HG03159 (cell line): ENCODE data around the gene ETS1.
A peak's percentile ranks its signal among the peaks of the same experiment; 100 is the strongest.

Experiments
- ATAC-seq: cut with Tn5 transposase; IDR thresholded peaks from one replicate; pipeline ENCODE4 v1.9.1; 2021; ENCODE audit warnings: mild to moderate bottlenecking, moderate library complexity; ENCODE audit not compliant: unreplicated experiment

The ETS1 gene, protein sequence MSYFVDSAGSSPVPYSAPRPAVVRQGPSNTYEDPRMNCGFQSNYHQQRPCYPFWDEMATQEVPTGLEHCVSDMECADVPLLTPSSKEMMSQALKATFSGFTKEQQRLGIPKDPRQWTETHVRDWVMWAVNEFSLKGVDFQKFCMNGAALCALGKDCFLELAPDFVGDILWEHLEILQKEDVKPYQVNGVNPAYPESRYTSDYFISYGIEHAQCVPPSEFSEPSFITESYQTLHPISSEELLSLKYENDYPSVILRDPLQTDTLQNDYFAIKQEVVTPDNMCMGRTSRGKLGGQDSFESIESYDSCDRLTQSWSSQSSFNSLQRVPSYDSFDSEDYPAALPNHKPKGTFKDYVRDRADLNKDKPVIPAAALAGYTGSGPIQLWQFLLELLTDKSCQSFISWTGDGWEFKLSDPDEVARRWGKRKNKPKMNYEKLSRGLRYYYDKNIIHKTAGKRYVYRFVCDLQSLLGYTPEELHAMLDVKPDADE

DNA sequence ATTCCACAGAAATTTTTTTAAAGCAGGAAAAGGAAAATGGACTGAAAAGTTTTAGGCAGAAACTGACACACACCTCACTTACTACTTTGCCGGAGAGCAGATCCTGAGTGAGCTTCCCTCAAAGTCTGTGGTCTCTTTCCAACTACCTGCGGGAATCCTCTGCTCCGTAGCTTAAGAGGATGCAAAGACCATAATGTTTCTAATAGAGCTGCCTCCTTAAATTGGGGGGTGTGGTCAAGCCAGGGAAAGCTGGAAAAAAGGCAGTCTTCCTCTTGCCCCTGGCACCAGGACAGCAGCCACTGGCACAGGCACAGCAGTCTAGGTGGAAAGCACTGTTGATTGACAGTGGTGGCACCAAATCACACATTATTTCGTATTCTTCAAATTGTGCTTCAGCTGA is at the start of gene ETS1:
TSS of gene ETS1 (minus strand) at position 144 of the 400 bp plus-strand sequence. CDS start 14,428 bp downstream, outside the sequence.
- no peak for ATAC-seq

DNA sequence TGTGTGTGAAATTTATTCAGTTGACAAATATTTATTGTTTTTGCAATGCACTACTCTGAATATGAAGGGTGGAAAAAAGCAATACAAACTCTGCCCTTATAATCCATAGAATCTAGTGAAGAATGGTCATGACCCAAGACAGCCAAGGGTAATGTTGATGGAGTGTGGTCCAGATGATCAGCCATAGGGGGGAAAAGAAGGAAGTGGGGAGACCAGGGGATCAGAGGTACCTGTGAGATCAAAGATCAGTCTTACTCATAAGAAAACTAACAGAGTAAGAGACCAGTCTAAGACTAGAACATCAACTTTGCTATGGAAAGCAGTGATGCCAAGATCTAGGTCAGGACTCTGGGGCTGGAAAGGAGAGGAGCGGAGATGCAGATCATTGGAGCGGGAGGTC is 47.0 kb upstream of the ETS1 start:
- ATAC-seq = no peak

DNA sequence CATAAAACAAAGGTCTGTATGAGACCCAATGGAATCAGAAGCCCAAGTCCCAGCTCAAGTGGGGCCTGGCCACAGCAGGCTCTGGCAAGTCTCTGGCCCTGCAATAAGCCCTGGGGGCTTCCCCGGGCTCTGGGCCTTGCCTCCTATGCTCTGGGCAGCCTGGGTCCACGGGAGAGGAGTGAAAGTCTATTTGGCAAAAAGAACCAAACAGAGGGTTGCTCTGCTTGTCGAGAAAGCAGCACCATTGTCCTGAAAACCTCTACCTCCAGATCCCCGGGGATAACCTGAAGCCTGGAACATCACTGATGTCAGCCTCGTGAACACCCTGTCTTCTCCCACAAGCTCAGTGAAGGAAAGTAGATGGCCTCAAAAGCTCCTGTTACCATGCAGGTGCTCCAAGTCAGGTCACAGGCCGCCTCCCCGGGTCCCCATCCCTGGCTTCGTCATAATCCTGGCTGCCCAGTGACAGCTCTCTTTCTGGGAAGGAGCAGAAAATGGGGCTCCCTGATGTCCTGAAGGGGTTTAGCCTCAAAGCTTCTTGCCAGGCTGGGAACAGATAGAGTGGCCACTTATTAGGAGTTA is 46.1 kb upstream of the ETS1 start:
- no peak for ATAC-seq

DNA sequence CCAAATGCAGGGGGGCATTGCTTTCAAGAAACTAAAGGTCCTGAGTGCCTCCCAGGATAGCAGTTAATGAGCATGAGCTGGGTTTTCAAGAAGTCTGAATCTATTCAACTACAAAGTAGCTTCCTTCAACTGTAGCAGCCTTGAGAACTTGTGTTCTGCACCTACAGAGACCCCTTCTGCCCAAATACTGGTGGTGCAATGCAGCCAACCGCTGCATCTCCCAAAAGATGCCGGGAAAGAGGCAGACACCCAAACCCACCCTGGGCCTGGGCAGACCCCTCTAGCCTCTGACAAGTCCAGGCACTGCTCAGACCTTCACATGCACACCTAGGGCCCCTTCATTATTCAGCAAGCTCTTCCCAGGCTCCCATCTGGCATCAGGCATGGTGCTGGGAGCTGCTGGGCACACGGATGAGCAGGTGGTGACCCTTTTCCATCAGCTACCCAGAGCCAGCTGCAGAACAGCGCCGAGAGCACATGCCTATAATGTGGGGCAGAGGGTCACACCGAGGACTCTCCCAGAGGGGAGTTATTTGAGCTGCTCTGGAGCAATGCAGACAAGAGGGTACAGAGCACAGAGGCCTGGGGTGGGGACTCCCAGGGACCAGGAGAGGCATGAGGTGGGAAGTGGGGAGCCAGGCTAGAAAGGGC is 44.9 kb upstream of the ETS1 start:
- no peak for ATAC-seq

DNA sequence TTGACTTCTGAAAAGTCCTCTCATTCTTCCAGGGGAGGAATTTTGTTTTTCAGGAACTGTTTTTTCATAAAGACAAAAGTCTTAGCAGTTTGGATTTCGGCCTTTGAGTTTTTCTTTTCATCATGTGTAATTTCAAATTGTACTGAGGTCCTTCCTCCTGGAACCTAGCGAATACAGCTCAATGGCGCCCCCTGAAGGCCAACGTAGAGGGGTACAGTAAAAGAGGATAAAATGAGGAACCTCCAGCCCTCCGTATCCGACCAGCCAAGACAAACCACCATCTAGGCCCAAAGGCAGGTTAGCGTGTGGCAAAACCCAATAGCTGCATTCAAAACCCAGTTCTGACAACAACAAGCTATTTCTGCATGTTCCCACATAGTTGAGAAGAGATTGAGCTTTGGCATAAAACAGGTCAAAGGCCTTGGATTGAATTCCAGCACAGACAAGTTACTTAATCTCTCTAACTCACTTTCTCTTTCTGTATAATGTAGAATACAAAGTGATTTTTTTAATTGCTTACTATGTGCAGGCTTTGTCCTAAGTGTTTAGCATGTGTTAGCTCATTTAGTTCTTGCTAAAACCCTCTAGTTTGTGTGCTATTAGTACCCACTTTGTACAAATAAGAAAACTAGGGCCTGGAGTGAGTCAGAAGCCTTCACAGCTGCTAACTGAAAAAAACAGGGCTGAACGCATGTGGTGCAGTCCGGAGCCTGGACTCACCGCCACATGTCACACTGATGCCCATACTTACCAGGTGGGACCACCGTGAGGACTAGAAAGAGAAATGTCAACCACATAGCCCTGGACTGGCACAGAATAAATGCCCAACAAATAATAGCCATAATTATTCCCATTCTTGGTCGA is 43.2 kb upstream of the ETS1 start:
- ATAC-seq = peak; percentile 58

DNA sequence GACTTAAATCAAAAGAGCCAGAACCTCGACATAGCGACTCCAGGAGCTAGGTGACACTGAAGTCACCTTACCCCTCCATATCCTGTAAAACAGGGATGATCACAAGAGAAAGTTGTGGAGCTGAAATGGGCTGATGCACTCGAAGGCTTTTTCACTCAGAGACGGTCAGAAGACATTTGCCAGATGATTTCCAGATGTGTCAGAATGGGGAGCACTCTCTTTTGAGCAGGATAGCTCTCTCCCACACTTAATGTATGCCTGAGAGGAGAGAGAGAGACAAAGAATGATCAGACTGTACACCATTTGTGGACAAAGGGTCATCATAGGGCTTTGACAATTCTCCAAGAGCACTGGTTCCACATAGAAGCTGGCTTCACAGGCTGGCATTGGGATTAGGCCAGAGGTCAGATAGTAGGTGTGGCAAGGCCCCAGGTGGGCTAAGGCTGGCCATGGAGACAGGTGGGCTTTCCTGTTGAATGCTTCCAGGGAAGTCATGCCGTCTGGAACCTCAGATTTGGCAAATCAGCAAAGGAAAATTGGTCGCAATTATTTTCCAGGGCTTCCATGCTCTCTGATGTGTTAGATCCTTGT is 42.3 kb upstream of the ETS1 start:
- ATAC-seq = no peak

DNA sequence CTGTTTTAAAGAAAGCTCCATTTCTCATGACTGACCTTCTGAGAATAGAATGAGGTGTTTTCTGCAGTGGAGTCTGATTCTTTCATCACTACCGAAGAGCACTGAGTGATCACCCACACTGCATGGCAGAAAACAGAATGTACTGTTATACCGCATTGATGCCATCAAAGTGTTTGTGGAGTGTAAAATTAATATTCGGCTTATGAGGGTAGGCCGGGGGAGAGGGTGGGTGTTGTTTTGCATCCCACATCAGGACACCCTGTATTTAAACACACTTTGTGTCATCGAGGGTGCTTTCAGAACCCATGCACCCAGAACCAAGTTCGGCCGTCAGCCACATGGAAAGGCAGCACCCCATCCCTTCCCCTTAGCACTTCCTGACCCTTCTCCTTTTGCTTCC is 41.3 kb upstream of the ETS1 start:
- ATAC-seq = no peak

DNA sequence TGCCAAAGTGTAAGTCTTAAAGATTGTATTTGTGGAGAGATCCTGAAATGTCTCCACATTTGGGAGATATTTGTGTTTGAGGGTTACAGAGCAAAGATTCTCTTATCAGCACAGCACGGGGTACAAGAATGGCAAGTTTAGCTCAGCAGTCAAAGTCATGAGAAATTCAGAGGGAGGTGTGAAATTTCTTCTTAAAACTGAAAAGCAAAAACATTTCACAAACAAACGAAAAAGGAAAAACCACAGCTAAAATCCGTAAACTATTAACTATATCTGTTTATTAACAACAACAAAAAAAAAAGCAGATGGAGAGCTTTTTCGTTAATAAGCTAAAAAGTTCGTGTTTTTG is 40.9 kb upstream of the ETS1 start:
- peak; percentile 13 for ATAC-seq

DNA sequence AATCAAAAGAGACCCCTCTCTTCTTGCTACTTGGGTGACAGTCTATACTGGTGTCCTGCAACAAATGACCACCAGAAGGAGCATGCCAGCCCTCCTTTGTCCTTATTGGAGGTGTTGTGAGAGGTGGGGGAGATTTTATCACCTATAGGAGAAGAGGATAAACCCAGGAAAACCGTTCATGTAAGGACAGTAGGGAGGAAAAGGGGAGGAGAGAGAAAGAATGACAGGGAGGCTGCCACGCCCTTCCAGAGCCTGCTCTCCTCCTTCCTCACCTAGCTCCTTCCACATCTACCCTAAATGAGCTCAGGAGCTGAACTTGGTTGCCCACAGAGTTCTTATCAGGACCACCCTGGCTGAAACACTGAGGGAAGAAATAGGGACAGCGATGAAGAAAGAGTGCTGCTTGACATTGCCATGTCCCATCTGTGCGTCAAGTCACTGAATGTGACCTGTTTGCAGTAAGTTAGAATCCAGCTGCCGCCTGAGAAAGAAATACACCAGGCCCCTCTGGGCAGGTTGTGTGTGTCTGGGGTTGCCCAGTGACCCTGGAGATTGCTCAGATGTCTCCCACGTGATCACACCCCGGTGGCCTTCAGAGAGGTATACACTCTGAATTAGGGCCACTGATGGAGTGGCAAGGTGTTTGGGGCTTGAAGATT is 40.4 kb upstream of the ETS1 start:
- peak; percentile 40 for ATAC-seq

DNA sequence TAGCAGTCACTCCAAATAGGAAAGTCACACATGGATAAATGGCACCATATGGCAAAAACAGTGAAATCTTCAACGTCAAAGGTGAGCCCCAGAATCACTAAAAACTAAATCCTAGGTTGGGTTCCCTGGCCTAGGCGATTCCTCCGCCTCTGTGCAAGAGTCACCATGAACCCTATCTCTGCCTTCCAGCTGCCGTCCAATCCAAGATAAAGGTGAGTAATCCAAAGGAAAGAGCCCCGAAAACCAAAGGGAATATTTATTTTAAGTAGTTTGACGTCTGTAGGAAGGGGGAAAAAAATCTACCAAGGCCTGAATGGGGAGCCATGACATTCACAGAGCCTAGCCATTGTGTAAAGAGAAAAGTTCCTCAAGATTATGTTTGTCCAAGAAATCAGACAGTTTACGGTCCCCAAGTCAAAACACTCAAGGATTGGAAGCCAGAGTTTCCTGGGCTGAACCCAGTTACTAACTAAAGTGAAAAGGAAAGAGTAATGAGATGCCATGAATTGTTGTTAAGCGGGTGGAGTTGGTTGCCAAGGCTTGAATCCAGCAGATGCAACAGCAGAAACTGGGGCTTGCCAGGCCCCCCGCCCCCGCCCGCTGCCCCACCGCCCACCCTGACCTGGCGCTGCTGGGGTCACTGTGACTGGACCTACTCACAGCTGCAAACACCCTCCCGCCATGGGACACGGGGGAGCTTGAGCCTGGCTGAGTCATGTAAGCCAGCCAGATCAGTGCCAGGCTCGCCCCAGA is 39.7 kb upstream of the ETS1 start:
- ATAC-seq = no peak

DNA sequence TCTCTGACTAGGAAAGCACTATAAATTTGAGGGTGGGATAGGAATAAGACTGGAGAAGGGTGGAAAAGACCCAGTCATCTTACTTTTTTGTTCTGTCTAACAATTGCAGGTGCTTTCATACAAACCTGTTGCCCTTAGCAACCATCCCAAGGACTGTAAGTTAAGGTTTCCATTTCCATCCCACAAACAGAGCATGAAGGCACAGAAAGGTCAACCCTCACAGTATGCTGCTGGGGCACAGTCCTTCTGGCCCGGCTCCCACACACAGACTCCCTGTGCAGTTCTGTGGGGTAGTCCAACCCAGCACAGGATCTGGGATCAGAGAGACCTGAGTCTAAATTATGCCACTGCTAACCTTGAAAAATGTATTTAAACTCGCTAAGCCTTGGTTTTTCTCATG is 38.4 kb upstream of the ETS1 start:
- no peak for ATAC-seq

DNA sequence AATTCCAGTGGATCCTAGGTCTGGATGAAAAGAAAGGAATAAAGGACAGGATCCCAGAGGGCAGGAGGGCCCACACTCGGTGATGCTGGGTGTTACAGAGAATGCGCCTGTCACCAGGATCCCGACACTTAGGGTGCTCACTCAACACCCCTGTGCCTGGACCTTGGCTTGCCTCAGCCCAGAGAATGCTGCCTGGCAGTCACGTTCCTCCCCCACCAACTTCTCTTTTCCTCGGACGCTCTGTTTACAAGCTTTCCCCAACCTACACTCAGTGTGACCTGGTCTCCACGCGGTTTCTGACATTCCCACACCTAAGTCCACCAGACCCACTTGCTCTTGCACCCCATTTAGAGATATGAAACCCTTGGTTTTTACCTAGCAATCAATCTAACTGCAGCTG is 38.0 kb upstream of the ETS1 start:
- ATAC-seq = no peak

DNA sequence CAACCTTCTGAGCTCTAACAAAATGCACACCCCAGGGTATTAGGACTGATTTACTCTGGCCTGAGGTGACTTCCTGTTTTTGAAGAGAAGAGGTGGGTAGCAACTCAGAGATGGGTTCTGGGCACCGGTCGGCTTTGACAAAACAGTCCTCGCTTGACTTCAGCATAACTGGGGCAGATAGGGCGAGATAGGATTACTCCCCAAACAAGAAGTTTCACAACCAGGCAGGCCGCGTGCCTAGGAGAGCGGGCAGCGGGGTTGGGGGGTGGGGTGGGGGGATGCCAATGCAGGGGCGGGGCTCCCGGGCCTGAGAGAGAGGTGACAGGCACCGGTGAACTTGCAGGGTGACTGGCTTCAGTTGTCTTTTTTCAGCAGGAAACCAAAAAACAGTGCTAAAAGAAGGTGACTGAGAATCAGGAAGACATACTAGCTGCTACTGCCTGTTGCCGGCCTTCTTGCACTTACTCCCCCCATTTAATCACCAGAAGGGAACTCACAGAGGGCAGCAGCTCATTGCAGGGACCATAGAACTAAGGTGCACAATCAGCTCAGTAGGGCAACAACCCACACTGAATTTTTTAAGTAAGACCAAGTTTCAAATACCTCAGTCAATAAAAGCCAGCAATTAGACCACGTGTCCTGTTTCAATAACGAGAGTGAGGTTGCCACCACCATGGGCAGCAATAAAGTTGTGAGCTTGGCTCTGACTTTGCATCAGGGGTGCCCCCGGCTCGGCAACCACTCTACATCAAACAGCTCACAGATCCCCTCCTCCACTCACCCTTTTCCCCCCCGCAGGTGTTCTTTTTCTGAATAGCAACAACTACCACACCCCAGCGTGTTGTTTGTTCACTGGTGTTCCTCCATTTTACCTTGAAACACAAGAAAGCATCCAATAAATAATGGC is 37.2 kb upstream of the ETS1 start:
- peak; percentile 61 for ATAC-seq

DNA sequence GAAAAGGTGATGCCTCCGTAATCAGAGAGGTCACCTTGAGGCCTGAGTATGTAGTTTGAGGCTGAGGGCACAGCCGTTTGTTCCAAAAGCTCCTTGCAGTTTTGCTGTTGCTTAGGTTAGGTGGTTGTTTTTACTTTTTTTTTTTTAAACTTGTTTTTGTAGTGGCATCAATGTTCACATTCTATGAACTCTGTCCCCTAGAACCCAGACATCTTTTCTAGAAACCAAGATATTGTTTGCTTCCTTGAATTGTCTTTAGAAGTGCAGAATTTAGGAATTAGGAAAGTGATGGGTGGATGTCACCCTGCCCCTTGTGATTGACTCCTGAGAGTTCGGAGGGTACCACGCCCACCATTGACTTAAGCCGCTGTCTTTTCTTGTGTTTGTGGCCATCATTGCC is 35.7 kb upstream of the ETS1 start:
- no peak for ATAC-seq

DNA sequence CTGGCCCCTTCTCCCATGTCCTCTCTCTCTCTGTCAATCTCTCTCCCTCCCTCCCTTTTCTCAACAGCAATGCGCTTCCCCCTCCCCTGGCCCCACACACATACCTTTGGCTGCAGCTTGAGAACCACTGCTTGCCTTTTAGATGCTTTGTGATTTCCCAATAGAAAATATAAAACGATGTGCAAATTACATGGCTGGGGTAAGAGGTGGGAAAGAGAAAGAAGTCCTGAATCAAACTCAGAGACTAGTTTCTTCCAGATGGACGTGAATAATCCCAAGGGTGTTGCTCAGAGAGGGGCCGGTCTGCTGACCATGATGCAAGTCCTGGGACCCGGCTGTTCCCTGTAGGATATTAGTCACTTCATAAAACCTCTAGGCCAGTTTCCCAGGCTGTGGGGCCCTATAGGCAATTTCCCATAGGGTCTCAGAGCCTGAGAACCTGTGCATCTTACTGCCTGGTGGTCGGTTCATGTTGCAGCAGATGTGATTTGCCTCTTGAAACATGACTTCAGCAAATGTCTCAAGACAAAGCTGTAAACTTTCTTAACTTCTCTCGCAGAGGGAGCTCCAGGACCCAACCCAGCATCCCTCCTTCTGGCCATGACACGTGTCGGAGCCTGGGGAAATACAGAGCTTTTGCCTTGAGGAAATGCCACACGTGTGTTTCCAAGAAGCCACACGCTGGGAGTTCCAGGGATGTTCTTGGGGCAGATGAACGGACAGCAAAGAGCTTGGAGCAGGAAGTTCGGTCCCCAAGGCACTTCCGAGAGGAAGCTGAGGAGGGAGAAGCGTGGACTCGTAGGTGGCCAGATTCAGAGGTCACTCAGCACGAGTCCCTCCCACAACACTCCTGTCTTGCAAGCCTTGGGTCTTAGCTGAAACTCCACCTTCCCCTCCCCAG is 34.5 kb upstream of the ETS1 start:
- ATAC-seq = no peak

DNA sequence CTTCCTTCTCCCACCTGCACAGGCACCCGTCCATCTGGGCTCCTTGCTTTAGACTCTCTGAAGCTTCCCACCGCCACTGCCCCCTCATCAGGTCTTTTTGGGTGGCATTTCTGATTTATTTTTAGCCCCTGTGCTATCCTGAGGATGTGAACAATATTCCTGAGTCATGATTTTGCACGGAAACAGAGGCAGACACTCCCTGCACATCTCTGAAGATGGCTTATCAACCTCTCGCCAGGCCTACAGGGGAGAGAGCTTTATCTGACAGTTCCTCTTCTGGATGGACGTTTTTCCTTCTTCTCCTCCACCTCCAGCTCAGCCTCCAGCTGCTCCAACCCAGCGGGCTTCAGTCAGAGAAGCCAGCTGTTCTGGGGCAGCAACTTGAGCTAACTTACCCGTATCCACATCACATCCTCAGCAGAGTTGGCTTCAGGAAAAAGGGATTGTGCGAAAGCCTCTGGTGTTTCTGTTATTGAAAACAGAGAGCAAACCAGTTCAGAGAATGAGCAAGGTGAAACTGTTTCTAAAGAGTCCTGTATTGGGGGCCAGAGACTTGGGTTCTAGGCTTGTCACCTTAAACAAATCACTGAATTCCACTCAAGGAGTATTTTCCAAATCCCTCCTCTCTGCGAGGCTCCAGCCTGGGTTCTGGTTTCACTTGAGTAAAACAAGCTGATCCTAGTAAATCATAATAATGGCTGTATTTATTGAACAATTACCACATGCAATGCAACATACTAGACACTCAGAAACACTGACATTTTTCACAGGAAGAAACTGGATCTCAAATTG is 33.1 kb upstream of the ETS1 start:
- ATAC-seq = no peak
